ENCODE data around the gene PABPN1L. TPM values are rescaled to one million over a fixed set of nuclear protein-coding genes. Genes with fewer than 3 reads are reported as not detected.

The PABPN1L gene
- polyA plus RNA-seq, 1 donor: not detected

DNA sequence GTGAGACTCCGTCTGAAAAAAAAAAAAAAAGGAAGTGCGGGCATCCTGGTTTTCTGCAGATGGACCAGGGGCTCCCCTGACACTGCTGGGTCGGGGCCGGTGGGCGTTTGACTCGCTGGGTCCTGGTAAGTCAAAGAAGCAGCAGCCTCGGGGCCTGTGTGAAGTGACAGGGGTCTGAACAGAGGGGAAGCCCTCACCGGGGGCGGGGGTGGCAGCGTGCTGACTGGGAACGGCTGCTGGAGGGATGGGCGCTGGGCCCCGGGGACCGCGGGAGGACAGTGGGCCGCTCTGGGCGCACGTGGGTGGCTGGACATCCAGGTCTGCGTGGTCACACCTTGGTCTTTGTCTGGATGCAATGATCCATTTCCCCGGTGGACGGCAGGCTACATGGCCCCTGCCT lies 17.9 kb downstream of the PABPN1L start:
- no peak for DNase-seq

DNA sequence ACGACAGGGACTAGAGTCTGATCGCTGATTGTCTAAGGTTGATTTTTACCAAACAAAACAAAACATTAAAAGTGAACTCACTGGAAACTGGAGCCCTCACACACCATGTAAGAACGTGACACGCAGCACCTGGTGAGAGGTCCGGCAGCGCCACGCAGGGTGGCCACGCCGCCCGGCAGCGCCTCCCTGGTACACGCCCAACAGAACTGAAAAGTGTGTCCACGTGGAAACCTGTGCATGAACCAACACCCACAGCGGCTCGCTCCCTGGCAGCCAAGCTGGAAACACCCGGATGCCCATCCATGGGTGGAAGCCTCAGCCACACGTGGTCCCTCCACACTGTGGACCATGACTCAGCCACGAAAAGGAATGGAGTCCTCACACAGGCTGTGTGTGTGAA lies 18.8 kb downstream of the PABPN1L start:
- DNase-seq: no peak

DNA sequence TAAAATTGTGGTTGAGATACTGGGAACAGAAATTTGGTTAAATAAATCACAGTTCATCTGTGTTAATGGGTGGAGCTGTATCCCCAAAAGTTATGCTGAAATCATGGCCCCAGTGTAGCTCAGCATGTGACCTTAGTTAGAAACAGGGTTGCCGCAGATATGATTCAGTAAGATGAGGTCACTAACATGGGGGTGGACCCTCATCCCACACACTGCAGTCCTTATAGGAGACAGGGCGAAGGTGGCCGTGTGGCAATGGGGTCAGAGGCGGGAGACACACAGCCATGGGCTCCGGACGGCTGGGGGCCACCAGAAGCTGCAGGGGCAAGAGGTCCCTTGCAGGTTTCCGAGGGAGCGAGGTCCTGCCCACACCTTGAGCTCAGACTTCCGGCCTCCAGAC lies 20.4 kb downstream of the PABPN1L start:
- DNase-seq: no peak

DNA sequence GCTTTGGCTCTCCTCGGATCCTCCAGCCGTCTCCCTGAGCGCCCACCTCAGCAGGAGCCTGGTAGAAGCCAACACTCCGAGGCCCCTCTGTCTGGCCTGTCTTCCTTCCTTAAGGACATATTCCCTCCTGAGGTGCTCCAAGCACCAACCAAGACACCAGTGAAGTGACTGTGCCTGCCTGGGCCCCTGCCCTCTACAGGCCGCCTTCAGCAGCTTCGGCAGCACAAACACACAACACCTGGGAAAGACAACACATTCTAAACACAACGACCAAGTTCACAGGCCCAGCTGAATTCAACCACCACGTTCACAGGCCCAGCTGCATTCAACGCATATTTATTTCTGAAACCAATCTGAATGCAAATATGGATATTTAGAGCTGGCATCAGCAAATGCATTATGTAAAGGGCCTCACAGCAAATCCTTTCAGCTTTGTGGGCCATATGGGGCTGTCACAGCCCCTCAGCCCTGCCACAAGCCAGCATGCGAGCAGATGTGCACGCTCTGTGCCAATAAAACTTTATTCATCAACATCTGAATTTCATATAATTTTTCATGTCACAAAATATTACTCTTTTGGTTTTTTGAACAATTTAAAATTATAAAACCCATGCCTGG lies 21.9 kb downstream of the PABPN1L start:
- no peak for DNase-seq

DNA sequence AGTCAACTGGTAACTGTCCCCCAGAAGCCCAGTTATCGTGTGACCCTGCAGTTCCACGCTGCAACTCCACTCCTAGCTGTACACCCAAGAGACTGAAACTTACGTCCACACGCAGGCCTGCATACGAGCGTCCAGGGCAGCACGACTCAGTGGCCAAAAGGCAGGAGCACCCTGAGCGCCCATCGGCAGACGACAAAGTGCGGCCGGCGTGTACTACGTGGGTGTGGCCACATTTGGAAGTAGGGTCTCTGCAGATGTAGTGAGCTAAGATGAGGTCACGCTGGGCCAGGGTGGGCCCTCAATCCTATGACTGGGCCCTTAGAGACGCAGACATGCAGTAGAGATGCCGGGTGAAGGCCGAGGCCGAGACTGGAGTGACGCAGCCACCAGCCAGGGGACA lies 23.2 kb downstream of the PABPN1L start:
- no peak for DNase-seq

DNA sequence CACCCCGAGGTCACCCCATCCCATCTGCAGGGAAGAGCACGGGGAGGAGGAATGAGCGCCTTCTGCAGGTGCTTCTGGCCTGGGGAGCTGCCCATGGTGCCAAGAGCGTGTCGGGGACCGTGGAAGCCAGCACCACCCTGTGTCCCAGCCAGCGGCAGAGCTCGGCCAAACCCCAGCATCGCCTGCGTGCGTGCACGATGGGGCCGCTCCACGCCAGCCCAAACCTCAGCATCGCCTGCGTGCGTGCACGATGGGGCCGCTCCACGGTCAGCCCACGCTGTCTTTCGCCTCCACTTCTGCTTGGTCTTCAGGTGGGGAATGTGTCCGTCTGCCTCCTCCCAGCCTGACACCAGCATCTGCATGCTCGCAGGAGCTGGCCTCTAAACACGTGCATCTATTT lies 23.7 kb downstream of the PABPN1L start:
- no peak for DNase-seq

DNA sequence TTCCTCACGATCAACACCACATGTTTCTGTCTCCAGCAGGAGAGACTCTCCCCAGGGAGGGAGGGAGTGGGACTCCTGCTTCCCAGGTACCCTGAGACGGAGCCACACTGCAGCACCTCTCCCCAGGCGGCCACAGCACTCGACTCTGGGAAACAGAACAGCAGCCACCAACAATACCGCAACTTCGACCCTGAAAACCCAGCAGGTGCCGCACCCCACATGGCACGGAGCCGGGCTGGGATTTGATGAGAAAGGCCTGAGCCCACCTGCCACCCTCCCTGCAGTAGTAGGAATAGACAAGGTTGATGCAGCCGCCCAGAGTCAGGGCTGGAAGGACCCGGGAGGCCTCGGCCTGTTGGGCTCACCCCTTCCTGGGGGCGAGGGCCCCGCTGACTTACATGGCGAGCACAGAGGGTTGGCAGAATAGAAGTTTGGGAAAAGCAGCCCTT lies 24.1 kb downstream of the PABPN1L start:
- no peak for DNase-seq

DNA sequence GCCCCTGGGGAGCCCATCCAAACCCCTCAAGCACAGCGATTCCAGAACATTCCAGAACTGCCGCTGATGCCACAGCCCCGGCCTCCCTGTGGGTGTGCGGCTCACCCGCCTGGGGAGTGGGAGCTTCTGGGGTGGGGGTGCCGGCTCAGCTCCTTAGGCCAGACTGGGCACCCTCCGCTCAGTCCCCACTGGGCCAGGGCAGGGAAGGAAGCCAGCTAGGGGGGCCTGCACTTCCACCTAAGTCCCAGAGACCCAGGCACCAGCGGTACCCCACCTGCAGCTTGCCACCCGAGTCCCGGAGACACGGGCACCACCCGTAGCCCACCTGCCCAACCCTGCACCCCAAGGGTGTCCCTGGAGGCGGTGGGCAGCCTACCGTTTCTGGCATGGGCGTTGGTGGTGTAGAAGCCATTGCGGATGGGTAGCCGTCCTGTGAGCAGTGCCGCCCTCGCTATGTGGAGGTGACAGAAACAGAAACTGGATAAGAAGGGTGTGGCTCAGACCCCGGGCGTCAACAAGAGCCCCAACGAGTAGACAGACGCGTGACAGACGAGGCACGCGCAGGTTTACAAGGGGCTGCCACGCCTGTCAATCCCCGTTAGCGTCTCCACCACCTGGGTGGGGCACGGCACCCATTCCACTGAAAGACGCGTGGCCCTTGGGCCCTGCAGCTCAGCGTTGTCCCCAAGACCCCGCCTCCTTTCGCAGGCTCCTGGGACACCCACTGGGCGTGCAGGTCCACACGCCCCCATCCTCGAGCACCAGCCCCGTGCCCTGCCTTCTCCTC lies 24.7 kb downstream of the PABPN1L start:
- DNase-seq: no peak

DNA sequence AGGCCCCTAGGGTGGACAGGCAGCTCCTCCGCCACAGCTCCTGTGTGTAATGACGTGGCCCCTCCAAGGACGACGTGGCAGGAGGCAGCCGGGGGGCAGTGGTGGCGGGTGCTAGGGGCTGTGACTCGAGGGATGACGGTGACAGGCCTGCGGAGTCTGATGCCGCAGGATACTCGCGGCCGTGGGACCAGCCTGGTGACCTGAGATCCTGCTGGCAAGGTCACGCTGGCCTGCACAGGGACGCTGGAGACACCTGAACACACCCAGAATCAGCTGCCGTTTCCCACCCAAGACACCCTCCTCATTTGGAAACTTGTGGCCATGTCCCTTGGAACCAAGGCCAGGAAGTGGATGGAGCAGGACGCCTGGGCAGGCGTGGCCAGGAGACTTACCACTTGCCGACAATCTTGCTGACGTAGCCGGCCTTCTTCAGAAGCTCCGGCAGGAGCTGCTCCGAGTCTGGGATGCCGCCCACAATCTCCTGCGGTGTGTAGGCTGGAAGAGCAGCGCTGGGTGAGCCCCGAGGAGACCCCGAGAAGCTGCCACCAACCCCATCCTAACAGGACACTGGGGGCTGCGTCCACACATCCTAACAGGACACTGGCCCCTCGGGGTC lies 25.8 kb downstream of the PABPN1L start:
- DNase-seq: no peak

DNA sequence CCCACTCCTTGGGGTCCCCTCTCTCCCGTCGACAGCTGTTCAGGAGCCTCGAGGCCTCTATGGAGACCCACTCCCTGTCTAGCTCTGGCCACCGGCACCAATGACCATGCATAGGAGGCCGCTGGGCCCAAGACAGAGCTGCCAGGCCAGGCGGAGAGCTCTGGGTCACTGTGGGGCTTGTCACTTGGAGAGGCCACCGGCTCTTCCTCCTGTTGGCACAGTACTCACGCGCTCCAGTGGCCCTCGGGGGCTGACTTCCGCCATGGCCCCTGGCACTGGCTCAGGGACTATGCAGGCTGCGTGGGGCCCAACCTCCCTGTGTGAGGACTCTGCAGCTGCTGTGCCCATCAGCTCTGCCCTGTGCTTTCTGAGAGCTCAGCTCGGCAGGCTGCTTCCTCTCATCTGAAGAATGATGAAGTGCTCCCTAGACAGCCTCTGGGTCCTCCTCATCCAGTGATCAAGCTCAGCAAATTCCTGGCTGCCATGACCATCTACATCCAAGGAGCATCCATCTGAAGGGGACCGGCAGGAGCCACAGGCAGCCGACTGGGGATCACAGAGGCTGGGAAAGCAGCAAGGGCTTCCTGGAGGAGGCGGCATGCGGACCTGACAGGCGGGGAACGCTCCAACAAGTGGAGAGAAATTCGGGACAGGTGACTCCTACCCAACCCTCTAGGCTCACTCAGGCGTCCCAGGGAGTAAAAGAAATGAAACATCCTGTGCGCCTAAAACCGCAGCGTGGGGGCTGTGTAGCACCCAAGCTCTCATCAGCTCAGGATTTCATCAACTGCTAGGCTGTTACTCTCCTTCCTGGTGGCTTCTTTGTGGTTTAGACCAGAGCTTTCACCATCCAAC lies 26.5 kb downstream of the PABPN1L start:
- DNase-seq: no peak

DNA sequence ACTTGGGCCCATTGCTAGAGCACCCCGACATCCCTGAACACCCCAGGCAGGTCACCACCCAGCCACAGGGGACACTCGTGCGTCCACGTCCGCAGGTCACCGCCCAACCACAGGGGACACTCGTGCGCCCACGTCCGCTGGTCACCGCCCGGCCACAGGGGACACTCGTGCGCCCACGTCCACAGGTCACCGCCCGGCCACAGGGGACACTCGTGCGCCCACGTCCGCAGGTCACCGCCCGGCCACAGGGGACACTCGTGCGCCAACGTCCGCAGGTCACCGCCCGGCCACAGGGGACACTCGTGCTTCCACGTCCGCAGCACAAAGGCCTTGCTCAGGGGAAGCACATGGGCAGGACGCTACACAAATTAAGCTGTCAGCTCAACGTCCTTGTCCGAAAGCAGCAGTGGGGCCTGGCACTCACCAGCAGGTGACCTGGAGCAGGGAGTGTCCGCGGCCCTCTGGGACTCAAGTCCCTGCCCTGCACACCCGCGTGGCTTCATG lies 27.4 kb downstream of the PABPN1L start:
- no peak for DNase-seq

DNA sequence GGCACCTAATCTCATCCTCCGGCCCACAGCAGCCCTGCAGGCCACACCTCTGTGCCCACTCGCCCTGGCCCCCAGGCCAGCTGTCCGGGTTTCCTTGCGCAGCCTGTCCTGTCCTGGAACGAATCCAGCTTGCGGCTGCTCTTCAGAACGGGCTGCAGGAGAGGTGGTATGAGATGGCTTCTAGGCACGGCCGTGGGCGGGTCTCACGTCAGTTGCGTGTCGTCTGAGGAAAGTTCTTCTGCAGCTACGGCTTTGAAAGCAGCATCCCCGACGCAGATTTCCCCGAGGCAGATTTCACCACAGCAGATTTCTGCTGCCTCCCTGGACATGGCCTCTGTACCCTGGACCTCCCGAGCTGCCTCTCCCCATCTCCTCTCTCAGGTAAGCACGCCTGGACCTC lies 27.9 kb downstream of the PABPN1L start:
- DNase-seq: no peak

DNA sequence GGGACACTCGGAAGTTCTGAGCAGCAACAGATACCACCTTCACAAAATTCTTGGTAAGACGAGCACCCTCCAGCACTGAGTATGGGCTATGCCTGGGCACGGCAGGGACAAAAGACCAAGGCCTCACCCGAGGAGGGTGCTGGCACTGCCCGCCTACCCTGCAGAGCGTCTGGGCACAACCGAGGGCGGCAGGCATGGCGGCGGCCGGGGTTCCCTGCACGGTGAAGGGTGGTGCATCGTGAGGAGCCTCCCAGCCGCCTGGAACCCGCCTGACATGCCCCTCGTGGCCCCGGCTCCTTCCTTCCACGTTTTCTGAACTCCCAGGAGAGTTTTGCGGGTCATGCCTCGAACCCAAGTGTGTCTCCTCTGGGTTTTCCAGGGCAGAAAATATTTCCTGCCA lies 28.7 kb downstream of the PABPN1L start:
- no peak for DNase-seq

DNA sequence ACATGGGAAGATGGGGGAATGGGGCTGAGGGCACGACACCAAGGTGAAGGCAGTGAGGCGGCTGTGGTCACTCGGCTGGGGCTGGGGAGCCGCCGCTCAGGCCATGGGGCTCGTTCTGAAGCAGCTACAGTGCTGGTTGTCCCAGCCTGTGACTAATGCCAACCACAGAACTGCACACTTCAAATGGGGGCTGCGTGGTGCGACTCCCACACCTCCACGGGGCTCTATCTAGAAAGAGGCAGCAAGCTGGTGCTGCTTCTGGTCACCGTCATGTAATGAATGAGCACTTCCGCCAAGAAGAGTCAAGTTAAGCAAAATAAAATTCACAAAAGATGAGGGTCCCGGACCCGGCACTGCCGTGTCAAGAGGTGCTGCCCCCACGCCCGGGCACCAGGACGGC lies 29.7 kb downstream of the PABPN1L start:
- no peak for DNase-seq

DNA sequence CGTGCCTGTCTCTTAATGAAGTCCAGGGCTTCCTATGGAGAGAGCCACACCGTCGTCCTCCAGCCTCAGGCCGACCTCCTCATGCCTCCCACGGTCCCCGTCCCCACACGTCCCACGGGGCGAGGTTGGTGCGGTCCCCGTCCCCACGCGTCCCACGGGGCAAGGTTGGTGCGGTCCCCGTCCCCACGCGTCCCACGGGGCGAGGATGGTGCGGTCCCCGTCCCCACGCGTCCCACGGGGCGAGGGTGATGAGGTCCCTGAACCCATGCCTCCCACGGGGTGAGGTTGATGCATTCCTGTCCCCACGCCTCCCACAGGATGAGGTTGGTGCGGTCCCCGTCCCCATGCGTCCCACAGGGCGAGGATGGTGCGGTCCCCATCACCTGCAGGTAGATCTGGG lies 30.6 kb downstream of the PABPN1L start:
- no peak for DNase-seq

DNA sequence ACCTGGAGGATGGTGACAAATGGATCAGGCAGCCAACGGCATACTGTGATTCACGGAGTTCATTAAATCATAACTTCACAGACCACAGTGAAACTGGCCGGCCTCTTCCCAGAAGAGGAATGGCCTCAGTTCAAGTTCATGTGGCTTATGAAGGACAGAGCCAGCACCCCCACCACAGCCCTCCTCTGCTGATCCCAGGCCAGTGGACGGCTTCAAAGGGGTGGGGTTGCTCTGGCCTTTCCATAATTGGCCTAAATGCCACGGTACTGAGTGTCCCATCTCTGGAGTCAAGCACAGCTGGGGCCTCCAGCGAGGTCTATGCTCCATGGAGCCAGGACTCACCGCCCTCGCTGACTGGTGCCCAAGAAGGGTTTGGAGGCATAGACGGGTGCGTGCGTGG lies 31.1 kb downstream of the PABPN1L start:
- no peak for DNase-seq

DNA sequence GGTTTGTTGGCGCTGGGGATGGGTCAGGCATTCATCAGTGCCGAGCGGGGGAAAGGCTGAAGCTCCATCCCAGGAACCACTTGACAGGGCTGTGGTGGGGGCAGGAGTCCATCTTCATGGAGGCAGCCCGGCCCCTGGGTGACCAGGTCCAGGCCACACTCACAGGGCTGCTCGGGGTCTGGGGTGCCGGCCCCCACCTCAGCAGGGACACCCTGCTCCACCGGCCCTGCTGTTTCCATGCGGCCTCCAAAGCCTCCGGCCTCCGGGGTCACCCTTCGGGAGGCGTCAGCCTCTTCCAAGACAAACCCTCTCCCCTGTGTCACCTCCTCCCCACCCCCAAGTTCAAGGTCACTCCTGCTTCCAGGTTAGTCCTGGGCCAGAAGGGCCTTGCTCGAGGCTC lies 31.8 kb downstream of the PABPN1L start:
- no peak for DNase-seq

DNA sequence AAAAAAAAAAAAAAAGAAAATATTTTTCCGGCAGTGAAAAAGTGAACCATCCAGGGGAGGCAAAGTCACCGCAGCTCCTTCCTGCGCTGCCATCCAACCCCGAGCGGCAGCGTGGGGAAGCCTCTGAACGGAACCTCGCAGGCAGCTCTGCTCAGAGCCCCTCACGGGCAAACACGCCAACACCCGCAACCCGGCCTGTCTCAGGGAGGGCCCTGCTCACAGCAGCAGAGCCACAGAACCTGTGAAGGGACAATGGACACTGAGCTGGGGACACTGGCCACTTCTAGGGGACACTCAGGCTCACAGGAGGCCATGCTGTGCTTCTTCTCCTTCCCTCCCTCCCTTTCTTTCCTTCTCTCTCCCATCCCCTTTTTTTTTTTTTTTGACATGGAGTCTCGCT lies 33.4 kb downstream of the PABPN1L start:
- no peak for DNase-seq

DNA sequence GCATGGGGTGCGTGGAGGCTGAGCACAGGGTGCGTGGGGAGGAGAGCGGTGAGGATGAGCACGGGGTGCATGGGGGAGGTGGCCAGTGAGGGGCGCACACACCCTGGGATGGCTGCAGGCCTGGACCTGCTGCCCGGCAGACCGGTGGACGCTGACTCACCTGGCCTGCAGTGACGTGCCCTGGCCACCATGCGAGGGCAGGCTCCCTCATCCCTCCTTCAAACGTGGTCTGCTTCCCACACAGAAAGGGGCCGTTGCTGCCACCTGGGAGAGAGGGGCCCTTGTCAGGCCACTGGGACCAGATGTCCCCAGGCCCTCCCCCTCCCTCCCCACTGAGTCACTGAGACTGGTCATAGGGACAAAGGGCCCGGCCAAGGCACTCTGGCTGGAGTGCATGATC lies 34.6 kb downstream of the PABPN1L start:
- no peak for DNase-seq

DNA sequence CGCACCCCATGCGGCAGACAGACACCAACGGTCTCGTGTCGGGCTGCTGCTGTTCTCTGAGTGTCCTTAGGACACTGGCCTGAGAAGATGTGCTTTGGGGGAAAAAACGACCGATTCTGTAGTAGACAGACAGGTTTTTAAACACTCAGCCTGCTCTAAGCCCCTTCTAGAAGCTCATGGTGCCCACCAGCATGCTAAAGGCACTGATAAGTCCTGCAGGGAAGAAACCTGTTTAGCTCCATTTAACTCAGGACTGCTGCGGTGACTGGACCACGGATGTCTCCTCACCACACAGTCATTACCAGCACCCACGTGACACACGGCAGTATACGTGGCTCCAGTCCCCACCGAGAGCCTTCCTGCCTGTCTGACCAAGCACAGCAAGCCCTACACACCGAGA lies 35.7 kb downstream of the PABPN1L start:
- no peak for DNase-seq

DNA sequence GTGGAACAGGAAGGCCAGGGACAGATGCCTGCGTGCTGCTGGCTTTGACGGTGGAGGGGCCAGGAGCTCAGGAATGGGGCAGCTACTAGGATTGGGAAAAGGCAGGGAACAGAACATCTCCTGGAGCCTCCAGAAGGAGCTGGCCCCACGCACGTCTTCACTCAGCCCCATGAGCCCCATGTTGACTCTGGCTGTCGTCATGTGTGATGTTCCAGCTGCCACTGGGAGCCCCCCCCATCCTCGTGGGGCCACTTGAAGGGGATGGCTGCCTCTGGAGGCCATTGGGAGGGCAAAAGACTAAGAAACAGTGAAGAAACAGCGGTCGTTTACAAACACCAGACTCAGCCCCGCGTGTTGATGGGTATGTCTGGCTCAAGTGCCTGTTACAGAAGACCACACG lies 36.2 kb downstream of the PABPN1L start:
- DNase-seq: no peak

DNA sequence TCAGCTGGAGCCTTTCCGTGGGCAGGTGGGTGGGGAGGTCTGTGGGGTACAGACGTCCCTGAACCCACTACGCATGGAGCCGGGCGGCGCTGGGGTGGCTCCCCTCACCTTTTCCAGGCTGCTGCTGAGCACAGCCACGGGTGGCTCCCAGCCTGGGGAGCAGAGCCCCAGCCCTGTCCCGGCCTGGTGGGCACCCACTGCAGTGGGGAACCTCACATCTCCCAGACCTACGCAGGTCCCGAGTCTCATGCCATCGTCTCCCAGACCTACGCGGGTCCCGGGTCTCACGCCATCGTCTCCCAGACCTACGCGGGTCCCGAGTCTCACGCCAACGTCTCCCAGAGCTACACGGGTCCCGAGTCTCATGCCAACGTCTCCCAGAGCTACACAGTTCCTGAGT lies 37.7 kb downstream of the PABPN1L start:
- no peak for DNase-seq

DNA sequence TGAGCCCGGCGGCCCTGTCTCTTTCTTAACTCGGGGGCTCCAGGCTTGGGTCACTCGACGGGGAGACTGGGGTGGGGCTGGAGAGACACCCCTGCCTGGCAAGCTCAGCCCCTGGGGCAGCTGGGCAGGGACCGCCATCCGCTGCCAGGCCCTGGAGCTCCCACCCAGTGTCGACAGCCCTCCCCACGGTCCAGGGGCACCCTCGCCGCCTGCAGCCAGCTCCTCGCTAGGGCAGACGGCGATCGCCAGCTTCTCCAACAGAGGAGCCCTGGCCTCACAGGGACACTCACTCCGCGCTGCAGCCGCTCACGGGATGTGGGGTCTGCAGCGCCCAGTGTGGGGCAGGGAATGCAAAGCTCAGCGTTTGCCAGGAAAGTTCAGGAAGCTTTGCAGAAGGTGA lies 38.7 kb downstream of the PABPN1L start:
- no peak for DNase-seq
